Fibroblast of villous mesenchyme (primary cell): ENCODE measurements around the gene SLC34A3. TPM values are rescaled to one million over a fixed set of nuclear protein-coding genes. Genes with fewer than 3 reads are reported as not detected.

ENCODE experiments used
- DNase-seq: peaks from one replicate; pipeline ENCODE4 v3.0.0-alpha.2; 2010; ENCODE audit warnings: low read depth
- H3K4me3 ChIP-seq: 2 replicates; pipeline ENCODE4 v1.5.1; 2011; ENCODE audit warnings: low read depth, mild to moderate bottlenecking, low read length
- total RNA-seq: library from RNA; depleted of rRNA; stranded (reverse); fragments of >200 nt; gene quantifications from 2 replicates; pipeline ENCODE4 v1.2.3, GENCODE V29; 2012
- TF ChIP-seq, protein P1 (sequence below): IDR thresholded peaks from 2 replicates; pipeline ENCODE4 v1.5.1; 2012; ENCODE audit warnings: low read depth, mild to moderate bottlenecking, low read length; ENCODE audit not compliant: insufficient read depth

The SLC34A3 gene
- total RNA-seq: under 0.01 TPM in 1 of 2 replicates, not detected in the other

DNA sequence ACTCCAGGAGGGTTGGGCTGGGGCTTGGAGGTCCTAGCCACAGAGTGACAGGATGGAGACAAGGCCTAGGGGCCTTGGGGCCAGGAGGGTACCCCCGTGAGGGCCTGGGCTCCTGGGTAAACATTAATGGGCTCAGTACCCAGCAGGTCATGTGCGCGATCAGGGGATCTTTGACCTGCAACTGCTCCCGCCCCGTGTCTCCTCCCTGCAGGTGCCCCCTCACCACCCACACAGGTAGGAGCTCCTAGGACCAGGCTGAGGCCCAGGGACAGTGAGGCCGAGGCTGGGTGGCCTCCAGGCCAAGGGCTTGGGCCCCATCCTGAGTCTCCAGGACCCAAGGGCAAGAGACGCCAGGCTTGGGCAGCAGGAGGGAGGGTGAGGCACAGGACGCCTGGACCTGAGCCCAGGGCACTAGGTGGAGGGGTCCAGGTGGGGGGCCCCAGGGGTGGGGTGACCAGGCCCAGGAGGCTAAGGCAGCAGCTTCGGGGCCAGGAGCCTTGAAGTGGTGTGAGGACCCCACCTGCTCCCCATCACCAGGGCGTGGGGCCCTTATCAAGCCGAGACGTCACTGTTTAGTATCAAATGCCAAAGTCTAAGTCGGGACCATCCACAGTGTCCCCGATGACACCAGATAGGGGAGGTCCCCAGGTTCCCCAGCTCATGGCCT, at the start of gene SLC34A3:
SLC34A3 (plus strand) TSS at position 197 of the 667 bp plus-strand sequence. CDS start 802 bp downstream, outside the sequence.
- TF ChIP-seq, protein P1, sequence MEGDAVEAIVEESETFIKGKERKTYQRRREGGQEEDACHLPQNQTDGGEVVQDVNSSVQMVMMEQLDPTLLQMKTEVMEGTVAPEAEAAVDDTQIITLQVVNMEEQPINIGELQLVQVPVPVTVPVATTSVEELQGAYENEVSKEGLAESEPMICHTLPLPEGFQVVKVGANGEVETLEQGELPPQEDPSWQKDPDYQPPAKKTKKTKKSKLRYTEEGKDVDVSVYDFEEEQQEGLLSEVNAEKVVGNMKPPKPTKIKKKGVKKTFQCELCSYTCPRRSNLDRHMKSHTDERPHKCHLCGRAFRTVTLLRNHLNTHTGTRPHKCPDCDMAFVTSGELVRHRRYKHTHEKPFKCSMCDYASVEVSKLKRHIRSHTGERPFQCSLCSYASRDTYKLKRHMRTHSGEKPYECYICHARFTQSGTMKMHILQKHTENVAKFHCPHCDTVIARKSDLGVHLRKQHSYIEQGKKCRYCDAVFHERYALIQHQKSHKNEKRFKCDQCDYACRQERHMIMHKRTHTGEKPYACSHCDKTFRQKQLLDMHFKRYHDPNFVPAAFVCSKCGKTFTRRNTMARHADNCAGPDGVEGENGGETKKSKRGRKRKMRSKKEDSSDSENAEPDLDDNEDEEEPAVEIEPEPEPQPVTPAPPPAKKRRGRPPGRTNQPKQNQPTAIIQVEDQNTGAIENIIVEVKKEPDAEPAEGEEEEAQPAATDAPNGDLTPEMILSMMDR: no peak
- DNase-seq: no peak
- no peak within 1 kb of the TSS for H3K4me3 ChIP-seq

DNA sequence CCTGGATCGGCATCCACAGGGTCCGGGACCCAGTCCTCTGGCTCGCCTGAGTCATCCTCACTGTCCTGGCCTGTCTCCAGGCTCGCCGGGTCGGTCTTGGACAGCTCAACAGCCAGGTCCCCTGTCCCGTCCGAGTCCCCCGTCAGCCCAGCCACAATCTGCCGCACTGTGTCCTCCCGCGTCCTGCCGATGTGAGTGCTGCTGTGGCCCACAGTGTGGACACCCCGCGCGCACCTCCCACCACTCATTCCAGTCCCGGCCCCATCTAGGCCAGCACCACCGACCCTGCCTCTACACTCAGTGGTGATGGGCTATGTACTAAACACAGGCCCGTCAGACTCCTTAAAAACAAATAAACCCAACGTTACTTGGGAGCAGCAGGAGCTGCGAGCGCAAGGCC, 49.0 kb upstream of the SLC34A3 start:
- DNase-seq: no peak
- TF ChIP-seq, protein P1: no peak
- H3K4me3 ChIP-seq: no peak overlapping the region

DNA sequence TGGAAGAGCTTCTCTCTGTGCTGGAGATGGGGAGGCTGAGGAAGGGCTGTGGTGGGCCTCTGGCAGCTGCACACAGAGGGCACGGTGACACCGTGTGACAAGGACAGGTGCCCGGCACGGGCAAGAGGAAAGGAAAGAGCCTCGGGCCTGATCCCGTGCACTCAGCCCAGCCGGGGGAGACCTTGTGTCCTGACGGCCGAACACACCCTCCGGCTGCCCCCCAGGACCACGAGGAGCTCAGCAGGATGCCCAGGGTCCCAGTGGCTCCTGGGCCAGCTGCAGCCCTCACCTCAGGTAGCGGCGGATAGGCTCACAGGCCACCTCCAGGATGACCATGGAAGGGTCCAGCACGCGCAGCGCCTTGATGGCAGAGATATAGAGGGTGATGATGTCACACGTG, 47.9 kb upstream of the SLC34A3 start:
- DNase-seq: no peak
- H3K4me3 ChIP-seq: no peak overlapping the region
- TF ChIP-seq, protein P1: no peak

DNA sequence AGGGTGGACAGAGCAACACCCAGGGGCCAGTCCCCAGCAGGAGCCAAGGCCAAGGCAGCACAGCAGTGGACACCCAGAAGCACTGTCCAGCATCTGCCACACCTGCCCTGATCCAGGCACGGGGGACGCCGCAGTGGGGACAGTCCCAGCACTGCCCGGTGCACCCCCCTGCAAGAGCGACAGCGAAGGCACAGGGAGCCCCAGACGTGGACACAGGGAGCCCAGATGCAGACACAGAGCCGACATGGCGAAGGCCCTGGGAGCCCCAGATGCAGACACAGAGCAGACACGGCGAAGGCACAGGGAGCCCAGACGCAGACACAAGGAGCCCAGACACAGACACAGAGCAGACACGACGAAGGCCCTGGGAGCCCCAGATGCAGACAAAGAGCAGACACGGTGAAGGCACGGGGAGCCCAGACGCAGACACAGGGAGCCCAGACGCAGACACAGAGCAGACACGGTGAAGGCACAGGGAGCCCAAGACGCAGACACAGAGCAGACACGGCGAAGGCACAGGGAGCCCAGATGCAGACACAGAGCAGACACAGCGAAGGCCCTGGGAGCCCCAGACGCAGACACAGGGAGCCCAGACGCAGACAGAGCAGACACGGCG, 46.6 kb upstream of the SLC34A3 start:
- no peak overlapping the region for H3K4me3 ChIP-seq
- no peak for DNase-seq
- TF ChIP-seq, protein P1: no peak

DNA sequence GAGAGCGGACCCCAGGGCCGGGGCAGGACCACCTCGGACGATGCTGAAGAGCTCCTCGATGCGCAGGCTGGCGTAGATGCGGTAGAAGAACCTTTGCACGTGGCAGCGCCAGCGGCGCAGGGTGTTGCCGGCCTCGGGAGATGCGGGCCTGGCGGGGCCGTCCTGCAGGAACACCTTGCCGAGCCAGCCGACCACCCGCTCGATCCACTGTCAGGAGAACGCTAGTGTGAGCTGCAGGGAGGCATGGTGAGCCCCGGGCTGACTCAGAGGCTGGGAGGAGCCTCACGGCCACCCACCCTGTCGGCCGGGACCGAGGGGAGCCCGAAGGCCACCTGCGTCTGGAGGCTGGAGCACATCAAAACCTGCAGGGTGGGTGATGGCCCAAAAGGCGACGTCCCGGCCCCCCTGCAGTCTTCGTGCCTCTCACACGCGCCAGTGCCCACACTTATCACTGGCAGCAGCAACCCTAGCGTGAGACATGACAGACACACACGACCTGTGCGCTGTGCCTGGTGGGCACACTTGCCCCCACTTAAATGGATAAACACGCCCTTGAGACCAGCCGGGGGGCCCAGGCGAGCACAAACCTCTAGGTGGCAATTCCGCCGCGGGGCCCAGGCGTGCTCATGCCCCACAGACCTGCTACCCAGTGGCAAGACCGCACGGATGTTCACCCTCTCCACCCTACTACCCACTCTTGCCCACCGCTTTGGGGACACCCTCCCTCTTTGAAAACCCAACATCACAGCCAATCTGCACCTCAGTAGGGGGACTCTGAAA, 45.6 kb upstream of the SLC34A3 start:
- TF ChIP-seq, protein P1: no peak
- DNase-seq: no peak

GRCh38 chr9:137185921-137186320, 44.8 kb upstream of the SLC34A3 start:
- TF ChIP-seq, protein P1: no peak

More for the DNA sequence above, 45.6 kb upstream of the SLC34A3 start:
- H3K4me3 ChIP-seq: no peak overlapping the region

More at GRCh38 chr9:137185921-137186320, 44.8 kb upstream of the SLC34A3 start:
- H3K4me3 ChIP-seq: no peak overlapping the region
- DNase-seq: no peak
